PC-3 (cell line): ENCODE measurements around the gene GJE1. TPM values are rescaled to one million over a fixed set of nuclear protein-coding genes. Genes with fewer than 3 reads are reported as not detected.
"Not testable (repeated sequence)": the region's sequence is repeated elsewhere in the genome, so short reads cannot be mapped to it uniquely, and the experiment has no call there.

Source experiments
- ATAC-seq: fragments of 200-7000 bp; cut with Tn5 transposase; 2 replicates; pipeline ENCODE4 v1.9.1; 2020; ENCODE audit warnings: mild to moderate bottlenecking, moderate library complexity
- BruUV-seq: library from RNA; stranded (reverse); fragments of 400-500 nt; replicated peaks from 2 replicates; lab custom pipeline; 2021; lab: Mats Ljungman, UMichigan
- CTCF ChIA-PET: fragments of 300-600 bp; sonication (Branson Sonifier 250); formaldehyde crosslinking; loops from one replicate; lab custom pipeline; 2022; ENCODE audit warnings: antibody characterized with exemption; lab: Charles Lee
- POLR2A ChIA-PET: fragments of 300-600 bp; sonication (Branson Sonifier 250); formaldehyde crosslinking; loops from one replicate; lab custom pipeline; 2022; ENCODE audit warnings: antibody characterized with exemption; ENCODE audit not compliant: unreplicated experiment; lab: Charles Lee
- DNase-seq: peaks from one replicate; pipeline ENCODE4 v3.0.0-alpha.2; 2015
- H2AFZ ChIP-seq: fragments of 300-600 bp; sonication (generic); 2 replicates; pipeline ENCODE4 v1.6.0; 2016; ENCODE audit warnings: antibody characterized with exemption, low read length
- H3F3A ChIP-seq: fragments of 300-600 bp; sonication (generic); one replicate; pipeline ENCODE4 v1.6.0; 2017; ENCODE audit warnings: antibody characterized with exemption, low read length, control low read depth, mild to moderate bottlenecking; ENCODE audit not compliant: unreplicated experiment
- H3K27ac ChIP-seq: fragments of 300-600 bp; sonication (generic); 2 replicates; pipeline ENCODE4 v1.5.1; 2016; ENCODE audit warnings: mild to moderate bottlenecking, low read length
- H3K27me3 ChIP-seq: fragments of 300-600 bp; sonication (generic); 2 replicates; pipeline ENCODE4 v1.6.1; 2016; ENCODE audit warnings: low read length, mixed read lengths
- H3K36me3 ChIP-seq: fragments of 300-600 bp; sonication (generic); 2 replicates; pipeline ENCODE4 v1.6.1; 2016; ENCODE audit warnings: low read depth, mixed run types, low read length, mixed read lengths
- H3K4me1 ChIP-seq: fragments of 300-600 bp; sonication (generic); 2 replicates; pipeline ENCODE4 v1.5.1; 2016; ENCODE audit warnings: low read length; ENCODE audit not compliant: insufficient read depth
- H3K4me2 ChIP-seq: fragments of 300-600 bp; sonication (generic); 2 replicates; pipeline ENCODE4 v1.6.0; 2016; ENCODE audit warnings: low read length
- H3K4me3 ChIP-seq: fragments of 300-600 bp; sonication (generic); 2 replicates; pipeline ENCODE4 v1.5.1; 2016; ENCODE audit warnings: mild to moderate bottlenecking, low read length, mixed read lengths
- H3K79me2 ChIP-seq: fragments of 300-600 bp; sonication (generic); 2 replicates; pipeline ENCODE4 v1.6.1; 2017; ENCODE audit warnings: low read length, mixed read lengths
- H3K9ac ChIP-seq: fragments of 300-600 bp; sonication (generic); 2 replicates; pipeline ENCODE4 v1.6.0; 2016; ENCODE audit warnings: mild to moderate bottlenecking, low read length
- H3K9me2 ChIP-seq: fragments of 300-600 bp; sonication (generic); replicated peaks from 2 replicates; pipeline ENCODE4 v1.6.1; 2016; ENCODE audit warnings: mixed run types, low read length, mixed read lengths
- H3K9me3 ChIP-seq: fragments of 300-600 bp; sonication (generic); 2 replicates; pipeline ENCODE4 v1.6.1; 2016; ENCODE audit warnings: low read length, mixed read lengths
- H4K20me1 ChIP-seq: fragments of 300-600 bp; sonication (generic); 2 replicates; pipeline ENCODE4 v1.6.1; 2016; ENCODE audit warnings: low read length, mixed read lengths
- CTCF ChIP-seq: fragments of 300-600 bp; sonication (generic); conservative IDR thresholded peaks from 2 replicates; pipeline ENCODE4 v1.5.1; 2017; ENCODE audit warnings: antibody characterized with exemption, low read depth, mild to moderate bottlenecking, low read length
- EZH2 ChIP-seq: fragments of 300-600 bp; sonication (generic); IDR thresholded peaks from one replicate; pipeline ENCODE4 v1.6.1; 2017; ENCODE audit warnings: antibody characterized with exemption, mild to moderate bottlenecking, low read length; ENCODE audit not compliant: unreplicated experiment
- EZH2phosphoT487 ChIP-seq: fragments of 300-600 bp; sonication (generic); IDR thresholded peaks from 2 replicates; pipeline ENCODE4 v1.6.1; 2018; ENCODE audit warnings: mild to moderate bottlenecking, antibody characterized with exemption, low read length, borderline replicate concordance
- intact Hi-C: fragments of 100-400 bp; cut with micrococcal nuclease; formaldehyde crosslinking; loops from 2 replicates; pipeline ENCODE4 v1.9.0; 2023
- total RNA-seq: library from RNA; depleted of rRNA; stranded (reverse); fragments of >200 nt; gene quantifications from 2 replicates; pipeline ENCODE4 v1.2.3, GENCODE V29; 2014

The GJE1 gene
- total RNA-seq, 1 experiment from 2014 or later = not detected

DNA sequence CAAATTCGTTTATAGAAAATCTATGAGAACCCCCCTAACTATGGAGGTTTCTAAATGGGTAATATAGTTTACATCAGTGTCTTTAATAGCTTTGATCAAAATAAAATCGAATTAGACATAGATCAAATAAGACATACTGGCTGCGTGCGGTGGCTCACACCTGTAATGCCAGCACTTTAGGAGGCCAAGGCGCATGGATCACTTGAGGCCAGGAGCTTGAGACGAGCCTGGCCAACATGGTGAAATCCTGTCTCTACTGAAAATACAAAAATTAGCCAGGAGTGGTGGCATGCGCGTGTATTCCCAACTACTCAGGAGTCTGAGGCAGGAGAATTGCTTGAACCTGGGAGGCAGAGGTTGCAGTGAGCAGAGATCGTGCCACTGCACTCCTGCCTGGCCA is 21.9 kb upstream of the GJE1 start:
- H4K20me1 ChIP-seq, H3K9ac ChIP-seq, CTCF ChIA-PET, H3K4me1 ChIP-seq, H3K36me3 ChIP-seq, H2AFZ ChIP-seq, H3K27me3 ChIP-seq, BruUV-seq, H3K4me3 ChIP-seq, H3K9me3 ChIP-seq, H3F3A ChIP-seq, H3K4me2 ChIP-seq, ATAC-seq, H3K27ac ChIP-seq, H3K79me2 ChIP-seq, POLR2A ChIA-PET, DNase-seq, H3K9me2 ChIP-seq: not testable (repeated sequence)
- intact Hi-C loops = loop anchor here (5.0 kb wide), 1 partner anchor 64 kb away; no protein-coding TSS in a partner anchor

DNA sequence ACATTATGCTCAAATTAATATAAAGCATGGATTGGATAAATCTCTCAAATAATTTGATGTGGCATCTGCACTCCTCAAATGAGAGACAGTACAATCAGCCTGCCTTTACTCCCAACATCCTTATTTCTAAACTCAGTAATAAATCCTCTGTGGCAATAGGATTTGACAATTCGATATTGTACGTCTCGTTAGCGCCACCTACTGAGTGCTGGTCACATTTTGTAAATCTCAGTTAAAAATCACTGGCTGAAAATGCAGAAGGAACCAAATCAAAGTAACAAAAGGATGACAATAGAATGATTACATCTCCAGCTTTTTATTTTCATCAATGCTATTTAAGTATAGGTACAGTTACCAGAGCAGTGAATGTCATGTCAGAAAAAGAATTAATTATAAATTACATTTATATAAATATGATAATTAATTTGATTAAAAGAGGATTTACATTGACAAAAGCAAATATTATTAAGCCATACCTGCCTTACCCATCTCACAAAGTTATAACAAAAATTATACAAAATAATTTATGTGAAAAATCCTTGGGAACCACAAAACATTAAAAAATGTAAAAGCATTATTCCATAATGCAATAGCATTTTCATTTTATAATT is 20.2 kb upstream of the GJE1 start:
- H3K9me3 ChIP-seq = no peaks in the 10 kb centered on the region
- intact Hi-C loops = loop anchor here (1.0 to 5.0 kb wide), 3 partner anchors 65 to 435 kb away; no protein-coding TSS in a partner anchor
- BruUV-seq = no TSS peak
- no peaks in the 10 kb centered on the region for H4K20me1 ChIP-seq
- H3K4me3 ChIP-seq = no peak overlapping the region
- no peaks in the 10 kb centered on the region for H3K36me3 ChIP-seq
- H3K27ac ChIP-seq = no peak overlapping the region
- no peak overlapping the region for H3K9ac ChIP-seq
- DNase-seq = peak; percentile 84
- H3K27me3 ChIP-seq = no peaks in the 10 kb centered on the region
- POLR2A ChIA-PET = no interaction called here
- H3K4me2 ChIP-seq = no peak overlapping the region
- no peaks in the 10 kb centered on the region for H3K79me2 ChIP-seq
- H3K9me2 ChIP-seq = no peaks in the 10 kb centered on the region
- H3F3A ChIP-seq = no peaks in the 10 kb centered on the region
- TF ChIP-seq CTCF (peak; percentile 78), EZH2phosphoT487 (no peak), EZH2 (no peak)
- no peaks in the 10 kb centered on the region for H3K4me1 ChIP-seq
- CTCF ChIA-PET = no interaction called here
- H2AFZ ChIP-seq = no peak overlapping the region
- no peak for ATAC-seq

- ChIA-PET CTCF (no interaction called here), POLR2A (no interaction called here)
- DNase-seq = no peak
- intact Hi-C loops = no loop called here
- no peak for TF ChIP-seq CTCF
- Histone ChIP-seq H3K27me3 (no peaks in the 10 kb centered on the region), H3K36me3 (no peaks in the 10 kb centered on the region), H3K79me2 (no peaks in the 10 kb centered on the region), H3F3A (no peaks in the 10 kb centered on the region), H3K9ac (no peak overlapping the region), H3K4me1 (no peaks in the 10 kb centered on the region), H3K9me2 (no peaks in the 10 kb centered on the region), H3K4me2 (no peak overlapping the region), H3K4me3 (no peak overlapping the region), H3K27ac (no peak overlapping the region), H3K9me3 (no peaks in the 10 kb centered on the region), H4K20me1 (no peaks in the 10 kb centered on the region), H2AFZ (no peak overlapping the region)
- ATAC-seq = no peak
- BruUV-seq = no TSS peak
These were observed 15.4 kb upstream of the GJE1 start for GRCh38 chr6:142117366-142117765.
